ENCODE measurements around the gene RPS6KA2.

RPS6KA2 gene

DNA sequence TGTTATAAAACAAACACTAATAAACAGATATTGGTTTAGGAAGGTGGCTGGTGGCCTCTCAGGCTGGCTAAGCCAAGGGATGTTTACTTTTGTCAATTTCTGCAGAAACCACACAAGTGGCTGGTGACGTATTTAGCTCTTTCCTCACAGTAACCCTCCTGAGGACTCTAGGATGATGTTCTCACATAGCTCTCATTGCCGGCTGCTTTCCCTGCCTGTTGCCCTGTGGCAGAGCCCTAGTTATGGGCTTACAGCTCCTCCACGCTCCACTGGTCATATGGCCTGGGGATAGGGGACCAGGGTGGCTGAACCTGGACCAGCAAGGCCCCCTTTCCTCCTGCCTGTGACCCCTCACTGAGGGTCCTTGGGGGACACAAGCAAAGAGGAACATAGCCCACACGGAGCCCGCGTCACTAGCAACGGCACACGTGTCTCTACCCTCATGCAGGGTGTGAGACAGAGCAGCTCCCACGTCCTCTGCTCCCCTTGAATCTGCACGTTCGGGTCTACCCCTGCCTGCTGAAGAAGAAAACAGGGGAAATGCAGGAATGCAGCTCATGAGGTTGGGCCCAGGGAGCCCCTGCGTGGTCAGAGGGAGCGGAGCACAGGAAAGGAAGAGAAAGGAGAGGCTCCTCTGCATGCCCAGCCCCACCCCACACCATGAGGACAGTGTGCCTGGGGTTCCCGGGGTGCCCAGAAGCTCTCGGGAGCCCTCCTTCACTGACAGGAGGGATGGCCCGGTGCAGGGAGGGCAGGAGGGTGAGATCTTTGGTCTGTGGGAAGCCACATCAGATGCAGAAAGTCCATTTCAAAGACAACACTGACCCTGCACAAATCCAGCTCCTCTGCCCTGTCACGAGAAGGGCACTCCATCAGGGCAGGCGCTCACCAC lies 54.4 kb downstream of the RPS6KA2 start:
- DNase-seq (ENCODE audit: low spot score): no peak

DNA sequence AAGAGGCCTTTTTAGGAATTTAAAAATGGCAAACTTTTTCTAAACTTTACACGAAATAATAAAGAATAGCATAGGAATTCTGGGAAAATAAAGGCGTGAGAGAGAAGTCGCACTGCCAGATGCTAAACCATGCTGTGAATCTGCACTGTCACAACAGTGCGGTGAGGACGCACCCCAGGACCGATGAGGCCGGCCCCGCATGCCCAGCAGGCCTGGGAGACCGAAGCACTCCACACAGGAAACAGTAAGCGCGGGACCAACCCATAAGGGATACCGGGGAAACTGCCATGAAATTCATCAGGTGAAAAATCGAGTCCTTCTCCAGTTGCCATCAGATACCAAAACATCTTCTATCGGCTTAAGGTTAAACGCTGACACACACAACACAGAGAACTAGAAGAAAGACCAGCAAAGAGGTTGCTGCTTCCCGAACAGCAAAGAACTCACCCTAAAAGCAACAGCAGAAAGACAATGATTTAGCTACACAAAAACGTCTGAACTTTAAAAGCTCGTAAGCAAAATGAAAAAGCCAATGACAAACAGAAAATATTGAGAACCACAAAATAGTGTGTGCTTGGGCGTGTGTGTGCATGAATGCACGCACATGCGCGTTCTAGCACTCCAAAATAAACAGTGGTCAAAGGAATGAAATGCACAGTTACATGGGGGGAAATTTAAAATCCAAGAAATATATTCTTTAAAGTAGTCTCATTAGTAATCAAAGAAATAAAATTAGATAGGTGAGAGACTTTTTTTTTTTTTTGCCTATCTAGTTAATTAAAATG lies 55.9 kb downstream of the RPS6KA2 start:
- no peak for DNase-seq (ENCODE audit: low spot score)

- no peak for DNase-seq (ENCODE audit: low spot score)
Measured at GRCh38 chr6:166569206-166569605, 57.8 kb downstream of the RPS6KA2 start.

- no peak for DNase-seq (ENCODE audit: low spot score)
Measured at GRCh38 chr6:166567813-166568212, 59.2 kb downstream of the RPS6KA2 start.

GRCh38 chr6:166567107-166567506 lies 59.9 kb downstream of the RPS6KA2 start:
- peak; percentile 19 for DNase-seq (ENCODE audit: low spot score)

GRCh38 chr6:166566026-166567011 lies 60.7 kb downstream of the RPS6KA2 start:
- DNase-seq (ENCODE audit: low spot score): no peak

- no peak for DNase-seq (ENCODE audit: low spot score)
Measured at GRCh38 chr6:166565084-166565967, 61.7 kb downstream of the RPS6KA2 start.

- no peak for DNase-seq (ENCODE audit: low spot score)
Measured at GRCh38 chr6:166563805-166564204, 63.2 kb downstream of the RPS6KA2 start.

GRCh38 chr6:166563200-166563599 lies 63.9 kb downstream of the RPS6KA2 start:
- DNase-seq (ENCODE audit: low spot score): no peak

DNA sequence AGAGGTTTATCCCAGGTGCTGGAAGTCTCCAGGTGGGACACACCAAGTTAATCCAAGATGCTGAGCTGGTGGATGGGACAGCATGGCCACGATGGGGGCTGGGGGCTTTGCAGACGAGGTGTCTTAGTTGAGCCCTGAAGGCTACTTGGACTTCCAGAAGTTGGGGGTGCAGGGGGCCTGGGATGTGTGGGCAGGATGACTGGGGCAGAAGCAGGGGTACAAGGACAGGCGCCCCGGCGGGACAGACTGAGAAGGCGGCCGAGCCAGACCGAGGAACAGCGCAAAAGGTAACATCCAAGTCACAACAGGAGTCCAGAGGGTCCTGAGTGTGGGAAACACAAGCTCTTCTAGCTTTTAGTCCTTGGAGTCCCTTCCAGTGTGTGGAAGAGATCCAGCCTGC lies 64.3 kb downstream of the RPS6KA2 start:
- DNase-seq (ENCODE audit: low spot score): no peak

- DNase-seq (ENCODE audit: low spot score): no peak
Measured at GRCh38 chr6:166561771-166562359, 65.2 kb downstream of the RPS6KA2 start.

DNA sequence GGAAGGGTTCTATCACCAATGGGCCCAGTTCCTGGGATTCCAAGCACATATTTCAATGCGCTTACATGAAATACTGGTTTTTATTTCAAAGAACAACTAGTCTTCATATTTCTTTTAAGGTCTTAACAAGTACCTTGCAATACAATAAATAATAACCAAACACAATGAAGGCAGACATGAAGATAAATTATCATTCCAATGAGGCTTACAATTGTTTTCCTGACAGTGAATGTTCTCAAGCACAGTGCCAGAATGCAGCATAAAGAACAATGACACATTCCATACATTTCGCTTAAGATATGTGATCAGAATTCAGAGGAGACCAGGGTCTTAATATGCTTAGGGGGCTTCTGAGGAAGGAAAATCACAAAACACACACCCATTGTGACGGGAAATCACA lies 66.8 kb downstream of the RPS6KA2 start:
- no peak for DNase-seq (ENCODE audit: low spot score)

- DNase-seq (ENCODE audit: low spot score): no peak
Measured at GRCh38 chr6:166559662-166560061, 67.4 kb downstream of the RPS6KA2 start.

GRCh38 chr6:166559211-166559610 lies 67.8 kb downstream of the RPS6KA2 start:
- DNase-seq (ENCODE audit: low spot score): no peak

DNA sequence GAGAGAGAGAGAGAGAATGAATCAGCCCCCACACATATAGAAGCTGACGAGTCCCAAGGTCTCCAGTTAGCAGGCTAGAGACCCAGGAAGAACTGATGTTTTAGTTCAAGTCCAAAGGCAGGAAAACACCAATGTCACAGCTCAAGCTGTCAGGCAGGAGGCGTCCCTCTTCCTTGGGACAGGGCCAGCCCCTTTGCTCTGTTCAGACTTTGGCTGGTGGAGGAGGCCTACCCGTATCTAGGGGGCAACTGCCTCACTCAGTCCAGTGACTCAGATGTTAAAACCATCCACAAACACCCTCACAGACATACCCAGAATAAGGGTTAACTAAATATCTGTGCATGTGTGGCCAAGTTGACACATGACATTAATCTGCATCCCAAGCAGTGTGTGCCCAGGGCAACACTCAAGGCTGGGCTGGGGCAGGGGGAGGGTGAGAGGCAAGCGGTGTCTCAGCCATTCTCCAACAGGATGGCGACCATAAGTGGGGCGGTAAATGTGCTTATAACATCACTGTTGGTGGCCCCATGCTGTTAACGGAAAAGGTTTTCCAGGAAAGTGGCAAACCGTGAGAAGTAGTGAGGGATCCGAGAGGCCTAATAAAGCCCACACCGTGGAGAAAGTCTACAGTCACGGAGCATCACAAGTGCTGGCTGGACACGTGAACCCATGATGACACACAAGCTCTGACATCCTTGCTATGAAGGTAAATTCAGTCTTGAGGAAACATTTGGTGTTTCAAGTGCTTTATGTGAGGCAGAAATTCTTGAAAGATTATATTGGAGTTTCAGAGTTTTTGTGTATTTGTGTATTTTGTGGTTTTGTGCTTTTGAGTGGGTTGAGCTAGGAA lies 68.7 kb downstream of the RPS6KA2 start:
- DNase-seq (ENCODE audit: low spot score): no peak

- DNase-seq (ENCODE audit: low spot score): peak; percentile 46
Measured at GRCh38 chr6:166556863-166557322, 70.2 kb downstream of the RPS6KA2 start.

DNA sequence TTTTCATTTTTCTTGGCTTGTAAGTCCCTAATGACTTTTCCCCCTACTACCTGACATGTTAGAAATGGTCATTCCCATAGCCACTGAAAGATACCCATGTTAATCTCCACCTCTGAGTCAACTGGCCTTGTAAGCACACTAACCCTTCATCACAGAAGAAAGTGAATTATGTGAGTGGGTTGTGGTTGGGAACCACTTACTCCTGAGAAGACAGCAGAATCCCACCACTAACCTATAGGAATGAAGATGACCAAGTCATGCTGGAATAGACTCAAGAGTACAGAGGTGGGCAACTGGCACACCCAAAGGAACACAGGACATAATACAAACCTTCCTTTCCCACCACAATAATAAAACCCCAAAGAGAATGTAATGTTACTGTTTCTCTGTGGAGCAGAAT lies 70.7 kb downstream of the RPS6KA2 start:
- no peak for DNase-seq (ENCODE audit: low spot score)

DNA sequence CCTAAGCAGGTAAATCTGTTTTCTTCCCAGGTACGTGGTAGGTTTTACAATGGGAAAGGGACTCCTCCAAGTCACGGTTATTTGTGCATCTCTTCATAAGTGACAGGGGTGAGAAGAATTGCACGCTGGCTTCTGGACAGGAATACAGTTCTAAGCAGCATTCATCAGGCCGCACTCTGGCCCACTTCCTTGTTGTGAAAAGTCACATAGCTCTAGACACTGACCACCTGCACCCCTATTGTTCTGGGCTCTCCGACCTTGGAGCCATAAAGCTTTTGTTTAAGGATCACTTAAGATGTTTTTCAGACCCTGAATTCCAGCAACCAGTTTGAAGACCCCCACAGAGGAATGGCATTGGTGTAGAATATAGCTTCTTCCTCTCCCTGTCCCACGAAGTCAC lies 72.0 kb downstream of the RPS6KA2 start:
- DNase-seq (ENCODE audit: low spot score): no peak

- DNase-seq (ENCODE audit: low spot score): no peak
Measured at GRCh38 chr6:166554316-166554715, 72.7 kb downstream of the RPS6KA2 start.

Data from RKO (cell line).